Measurements from ENCODE around the gene PAX5.

GRCh38 chr9:36933676-36934215, 100.3 kb downstream of the PAX5 start:
- TF ChIP-seq POLR2A (IDR thresholded peaks at IDR 0.05; ENCODE audit: low read depth, low read length), result no peak
- TF ChIP-seq POLR2AphosphoS5 (IDR thresholded peaks at IDR 0.05; ENCODE audit: low read depth, low read length), result no peak
